Natural killer cell (primary cell): ENCODE measurements around the gene PPP3CA. TPM values are rescaled to one million over a fixed set of nuclear protein-coding genes. Genes with fewer than 3 reads are reported as not detected.
A peak's percentile ranks its signal among the peaks of the same experiment; 100 is the strongest.

ENCODE experiments used
- ATAC-seq, 3 donors: fragments of 150-1000 bp in 2 of 3; fragments of 200-7000 bp in 1 of 3; cut with Tn5 transposase; 1 replicate in 1 of 3; 2 replicates in 2 of 3; pipeline ENCODE4 v1.10.0; 2021; ENCODE audit warnings: mild to moderate bottlenecking in 2 of 3, moderate library complexity in 2 of 3
- DNase-seq, 2 donors: peaks; one replicate each; pipeline versions ENCODE4 v3.0.0 to v3.0.0-alpha.2; 2013 to 2021; ENCODE audit warnings: mixed read lengths in 1 of 2
- H3K27ac ChIP-seq: one replicate; pipeline ENCODE4 v1.5.1; 2013; ENCODE audit warnings: mild to moderate bottlenecking, low read length
- H3K27me3 ChIP-seq: one replicate; pipeline ENCODE4 v1.6.1; 2013; ENCODE audit warnings: low read length; ENCODE audit not compliant: control insufficient read depth, insufficient read depth
- H3K36me3 ChIP-seq: one replicate; pipeline ENCODE4 v1.6.1; 2013; ENCODE audit warnings: low read length; ENCODE audit not compliant: control insufficient read depth, insufficient read depth
- H3K4me1 ChIP-seq: one replicate; pipeline ENCODE4 v1.6.1; 2013; ENCODE audit warnings: low read length; ENCODE audit not compliant: control insufficient read depth, insufficient read depth
- H3K4me3 ChIP-seq: one replicate; pipeline ENCODE4 v1.5.1; 2013; ENCODE audit warnings: low read length
- H3K9me3 ChIP-seq: one replicate; pipeline ENCODE4 v1.6.1; 2013; ENCODE audit warnings: low read length; ENCODE audit not compliant: control insufficient read depth, insufficient read depth
- H3K27ac Mint-ChIP-seq, 2 donors: one replicate each; pipeline ENCODE4 v1.8.0; 2022; ENCODE audit warnings: mild to moderate bottlenecking in 2 of 2, mixed read lengths in 2 of 2, moderate library complexity in 1 of 2
- H3K27me3 Mint-ChIP-seq, 2 donors: one replicate each; pipeline ENCODE4 v1.8.0; 2022; ENCODE audit warnings: low read depth in 2 of 2, mixed read lengths in 2 of 2
- H3K36me3 Mint-ChIP-seq: one replicate; pipeline ENCODE4 v1.8.0; 2022; ENCODE audit warnings: mixed read lengths
- H3K4me1 Mint-ChIP-seq, 2 donors: one replicate each; pipeline ENCODE4 v1.8.0; 2022; ENCODE audit warnings: mixed read lengths in 2 of 2
- H3K4me3 Mint-ChIP-seq: one replicate; pipeline ENCODE4 v1.8.0; 2022; ENCODE audit warnings: mild to moderate bottlenecking, moderate library complexity, mixed read lengths
- H3K9me3 Mint-ChIP-seq, 2 donors: one replicate each; pipeline ENCODE4 v1.8.0; 2022; ENCODE audit warnings: mixed read lengths in 2 of 2
- CTCF ChIP-seq: fragments of 200-600 bp; IDR thresholded peaks from one replicate; pipeline ENCODE4 v1.8.0; 2022; ENCODE audit warnings: antibody characterized with exemption
- WGBS: methylation state at CpG from one replicate; pipeline ENCODE4 v1.1.7; 2013; ENCODE audit warnings: missing lambda C conversion rate; ENCODE audit not compliant: insufficient coverage; 5-methylcytosine and 5-hydroxymethylcytosine counted together
- intact Hi-C: fragments of 100-400 bp; cut with micrococcal nuclease; formaldehyde crosslinking; loops from one replicate; pipeline ENCODE4 v1.14.2; 2022
- total RNA-seq, 4 donors: library from RNA; stranded (reverse); fragments of 120-200 nt in 1 of 4; gene quantifications; one replicate each; pipeline versions ENCODE4 v1.2.3 to v1.2.4, GENCODE V29; 2013 to 2022

The PPP3CA gene
- total RNA-seq, 3 donors from 2014 or later (not counting 1 experiment from before 2014, with no cell fraction given): 53.1 to 73.1 (median 58.0) TPM

GRCh38 chr4:101284546-101284945 lies 62.8 kb downstream of the PPP3CA start:
- ATAC-seq (peak; percentile 39 to 58 (median 41)), DNase-seq (peak in 1 of 2 donors; percentile 54)
- H3K27ac Mint-ChIP-seq: peak overlapping the region; percentile 73 to 87
- intact Hi-C loops: loop anchor here (5.0 kb wide), 2 partner anchors 43 to 63 kb away; partner anchors contain the start of gene PPP3CA
- no peaks in the 10 kb centered on the region for H3K9me3 ChIP-seq
- H3K4me1 ChIP-seq: peaks cover 16% of the 10 kb centered on the region
- no peak overlapping the region for H3K4me3 ChIP-seq
- H3K36me3 Mint-ChIP-seq: no peaks in the 10 kb centered on the region
- no peaks in the 10 kb centered on the region for H3K36me3 ChIP-seq
- H3K4me3 Mint-ChIP-seq: peak overlapping the region; percentile 52
- no peak for TF ChIP-seq CTCF
- H3K27ac ChIP-seq: peak overlapping the region; percentile 37
- 40% methylated on average over 1 of the region's 1 CpG for WGBS
- no peaks in the 10 kb centered on the region for H3K27me3 ChIP-seq
- no peaks in the 10 kb centered on the region for H3K9me3 Mint-ChIP-seq
- H3K27me3 Mint-ChIP-seq: no peaks in the 10 kb centered on the region
- peaks cover 75 to 78% of the 10 kb centered on the region in 2 donors for H3K4me1 Mint-ChIP-seq

- ATAC-seq: no peak
- no peaks in the 10 kb centered on the region for H3K27me3 Mint-ChIP-seq
Observed at GRCh38 chr4:101283434-101283833, 63.9 kb downstream of the PPP3CA start.

GRCh38 chr4:101282076-101282844 lies 65.1 kb downstream of the PPP3CA start:
- WGBS: 32% methylated on average over 3 of the region's 4 CpGs
- Mint-ChIP-seq H3K4me1 (peaks cover 67 to 73% of the 10 kb centered on the region in 2 donors), H3K4me3 (peak overlapping the region; percentile 58), H3K9me3 (no peaks in the 10 kb centered on the region), H3K36me3 (no peaks in the 10 kb centered on the region), H3K27ac (peak overlapping the region; percentile 80 to 87), H3K27me3 (no peaks in the 10 kb centered on the region)
- no peaks in the 10 kb centered on the region for H3K27me3 ChIP-seq
- H3K4me1 ChIP-seq: peaks cover 13% of the 10 kb centered on the region
- TF ChIP-seq CTCF: no peak
- ATAC-seq: peak; percentile 61 to 74 (median 65)
- H3K4me3 ChIP-seq: no peak overlapping the region
- no peaks in the 10 kb centered on the region for H3K36me3 ChIP-seq
- intact Hi-C loops: loop anchor here (5.0 kb wide), 2 partner anchors 45 to 65 kb away; partner anchors contain the start of gene PPP3CA
- H3K27ac ChIP-seq: peak overlapping the region; percentile 23
- DNase-seq: peak in 1 of 2 donors; percentile 56
- no peaks in the 10 kb centered on the region for H3K9me3 ChIP-seq

More at GRCh38 chr4:101283434-101283833, 63.9 kb downstream of the PPP3CA start:
- Mint-ChIP-seq H3K36me3 (no peaks in the 10 kb centered on the region), H3K9me3 (no peaks in the 10 kb centered on the region), H3K27ac (peak overlapping the region; percentile 73 to 87), H3K4me1 (peaks cover 75 to 78% of the 10 kb centered on the region in 2 donors), H3K4me3 (no peak overlapping the region)
- intact Hi-C loops: loop anchor here (5.0 kb wide), 2 partner anchors 44 to 64 kb away; partner anchors contain the start of gene PPP3CA
- H3K27ac ChIP-seq: peak overlapping the region; percentile 12
- peaks cover 16% of the 10 kb centered on the region for H3K4me1 ChIP-seq
- DNase-seq: no peak
- no peaks in the 10 kb centered on the region for H3K27me3 ChIP-seq
- no peak overlapping the region for H3K4me3 ChIP-seq
- 100% methylated on average over 1 of the region's 2 CpGs for WGBS
- TF ChIP-seq CTCF: no peak
- no peaks in the 10 kb centered on the region for H3K36me3 ChIP-seq
- H3K9me3 ChIP-seq: no peaks in the 10 kb centered on the region
